NB4 (cell line): Measurements from ENCODE around the gene ZCCHC7.
"Not testable (repeated sequence)": the region's sequence is repeated elsewhere in the genome, so short reads cannot be mapped to it uniquely, and the experiment has no call there.

Source experiments
- DNase-seq: peaks from one replicate; pipeline ENCODE4 v3.0.0; 2010; ENCODE audit warnings: low read depth
- H3K4me3 ChIP-seq: one replicate; pipeline ENCODE4 v1.5.1; 2011; ENCODE audit warnings: mild to moderate bottlenecking, low read depth, low read length, moderate library complexity
- CTCF ChIP-seq: IDR thresholded peaks from one replicate; pipeline ENCODE4 v1.5.1; 2012; ENCODE audit warnings: low read depth, low read length
- MYC ChIP-seq: IDR thresholded peaks from 2 replicates; pipeline ENCODE4 v1.6.1; 2011; ENCODE audit warnings: low read depth, low read length
- POLR2A ChIP-seq: IDR thresholded peaks from 2 replicates; pipeline ENCODE4 v1.6.1; 2011; ENCODE audit warnings: mild to moderate bottlenecking; ENCODE audit not compliant: insufficient read length; ENCODE audit errors: extremely low read depth
- TF ChIP-seq, protein P1 (sequence below): IDR thresholded peaks from 2 replicates; pipeline ENCODE4 v1.6.1; 2011; ENCODE audit warnings: low read depth, low read length

ZCCHC7 gene

GRCh38 chr9:37100741-37101140, 19.6 kb upstream of the ZCCHC7 start:
- H3K4me3 ChIP-seq = no peak overlapping the region
- TF ChIP-seq CTCF = no peak
- no peak for TF ChIP-seq MYC
- no peak for TF ChIP-seq POLR2A
- TF ChIP-seq, protein P1, sequence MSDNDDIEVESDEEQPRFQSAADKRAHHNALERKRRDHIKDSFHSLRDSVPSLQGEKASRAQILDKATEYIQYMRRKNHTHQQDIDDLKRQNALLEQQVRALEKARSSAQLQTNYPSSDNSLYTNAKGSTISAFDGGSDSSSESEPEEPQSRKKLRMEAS = no peak
- no peak for DNase-seq

GRCh38 chr9:37102486-37102885, 17.9 kb upstream of the ZCCHC7 start:
- TF ChIP-seq MYC (no peak), CTCF (no peak), POLR2A (no peak)
- TF ChIP-seq, protein P1 = no peak
- no peak overlapping the region for H3K4me3 ChIP-seq
- DNase-seq = no peak

DNA sequence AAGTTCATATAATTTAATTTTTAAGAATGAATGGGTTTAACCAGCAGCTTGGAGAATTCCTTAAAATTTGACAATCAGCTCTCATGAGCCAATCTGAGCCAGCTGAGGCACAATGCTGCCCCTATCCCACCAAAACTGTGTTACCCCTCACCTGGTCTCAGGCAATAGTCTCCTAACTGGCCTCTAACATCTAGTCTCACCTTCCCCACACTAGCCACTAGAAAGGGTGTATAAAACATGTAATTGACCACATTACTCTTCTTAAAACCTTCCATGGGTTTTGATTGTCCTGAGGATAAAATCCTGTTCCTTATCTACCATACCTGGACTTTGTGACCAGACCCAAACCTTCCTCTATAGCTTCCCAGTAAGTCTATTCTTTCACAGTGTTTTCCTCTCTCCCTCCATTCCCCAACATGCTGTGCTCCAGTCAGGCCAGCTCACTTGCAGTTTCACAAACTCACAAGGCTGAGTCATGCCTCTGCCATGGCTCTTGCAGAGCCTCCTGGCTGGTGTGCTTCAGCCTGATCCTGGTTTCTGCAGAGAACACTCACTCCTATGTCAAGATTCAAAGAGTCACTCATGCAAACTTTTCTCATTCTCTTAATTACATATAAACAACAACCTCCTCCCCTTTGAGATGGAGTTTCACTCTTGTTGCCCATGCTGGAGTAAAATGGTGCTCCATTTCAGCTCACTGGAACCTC, 16.0 kb upstream of the ZCCHC7 start:
- H3K4me3 ChIP-seq = no peak overlapping the region
- TF ChIP-seq CTCF = no peak
- no peak for TF ChIP-seq MYC
- no peak for TF ChIP-seq POLR2A
- TF ChIP-seq, protein P1 = no peak
- DNase-seq = peak; percentile 58

DNA sequence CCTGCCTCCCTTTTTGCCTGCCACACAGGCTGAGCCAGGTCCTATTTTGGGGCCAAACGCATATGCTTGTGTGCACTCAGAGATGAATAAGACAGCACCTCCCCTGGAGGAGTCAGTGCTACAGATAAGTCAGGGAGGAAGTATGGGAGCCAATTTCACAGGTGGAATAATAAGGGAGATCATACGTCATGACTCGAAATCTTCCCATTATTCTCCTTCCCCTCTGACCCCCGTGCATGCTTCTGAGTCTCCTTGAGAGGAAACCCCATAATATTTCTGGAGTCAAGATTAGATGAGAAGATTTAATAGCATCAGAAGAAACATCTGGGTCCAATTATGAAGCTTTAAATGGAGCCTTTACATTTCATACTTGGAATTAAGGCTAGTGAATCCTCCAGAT, 15.1 kb upstream of the ZCCHC7 start:
- no peak for TF ChIP-seq MYC
- no peak for TF ChIP-seq POLR2A
- no peak for TF ChIP-seq CTCF
- TF ChIP-seq, protein P1 = no peak

GRCh38 chr9:37107701-37108100, 12.7 kb upstream of the ZCCHC7 start:
- DNase-seq = no peak
- H3K4me3 ChIP-seq = no peak overlapping the region
- TF ChIP-seq MYC = no peak
- TF ChIP-seq POLR2A = no peak
- TF ChIP-seq, protein P1 = no peak
- TF ChIP-seq CTCF = no peak

More for the DNA sequence above, 15.1 kb upstream of the ZCCHC7 start:
- no peak overlapping the region for H3K4me3 ChIP-seq
- no peak for DNase-seq

- DNase-seq, H3K4me3 ChIP-seq: not testable (repeated sequence)
These were observed 5.9 kb upstream of the ZCCHC7 start for GRCh38 chr9:37114442-37114841.
